Measurements from ENCODE around the gene FRAS1. TPM values are rescaled to one million over a fixed set of nuclear protein-coding genes. Genes with fewer than 3 reads are reported as not detected.
"Not testable (repeated sequence)": the region's sequence is repeated elsewhere in the genome, so short reads cannot be mapped to it uniquely, and the experiment has no call there.

The FRAS1 gene
- total RNA-seq, 2 donors from 2014 or later, result not detected

- no peaks in the 10 kb centered on the region for H3K4me1 Mint-ChIP-seq
- H3K36me3 Mint-ChIP-seq (ENCODE audit: low read depth), result no peaks in the 10 kb centered on the region
- H3K9me3 Mint-ChIP-seq, result no peaks in the 10 kb centered on the region
- H3K27me3 Mint-ChIP-seq, result peaks cover 10% of the 10 kb centered on the region
- no peak overlapping the region for H3K27ac Mint-ChIP-seq
- no peak overlapping the region for H3K4me3 Mint-ChIP-seq
- no peak for ATAC-seq (replicated peaks)
These were observed 63.2 kb downstream of the FRAS1 start for GRCh38 chr4:78120144-78120880.

- ATAC-seq (replicated peaks), result no peak
- Mint-ChIP-seq H3K4me1 (no peaks in the 10 kb centered on the region), H3K27ac (no peak overlapping the region), H3K4me3 (no peak overlapping the region), H3K36me3 (ENCODE audit: low read depth) (no peaks in the 10 kb centered on the region), H3K27me3 (peaks cover 10% of the 10 kb centered on the region), H3K9me3 (no peaks in the 10 kb centered on the region)
These were observed 64.3 kb downstream of the FRAS1 start for GRCh38 chr4:78121338-78121904.

GRCh38 chr4:78125834-78126331, 68.8 kb downstream of the FRAS1 start:
- H3K36me3 Mint-ChIP-seq (ENCODE audit: low read depth); H3K27ac Mint-ChIP-seq; ATAC-seq (replicated peaks); H3K9me3 Mint-ChIP-seq; H3K4me1 Mint-ChIP-seq; H3K4me3 Mint-ChIP-seq: not testable (repeated sequence)
- peaks cover 22% of the 10 kb centered on the region for H3K27me3 Mint-ChIP-seq

- H3K27ac Mint-ChIP-seq, result no peak overlapping the region
- H3K36me3 Mint-ChIP-seq (ENCODE audit: low read depth), result no peaks in the 10 kb centered on the region
- H3K4me1 Mint-ChIP-seq, result no peaks in the 10 kb centered on the region
- peaks cover 24% of the 10 kb centered on the region for H3K27me3 Mint-ChIP-seq
- H3K4me3 Mint-ChIP-seq, result no peak overlapping the region
- peaks cover 6% of the 10 kb centered on the region for H3K9me3 Mint-ChIP-seq
- ATAC-seq (replicated peaks), result no peak
These were observed 72.4 kb downstream of the FRAS1 start for GRCh38 chr4:78129383-78130108.

GRCh38 chr4:78131403-78131802, 74.3 kb downstream of the FRAS1 start:
- no peaks in the 10 kb centered on the region for H3K4me1 Mint-ChIP-seq
- ATAC-seq (replicated peaks), result no peak
- H3K4me3 Mint-ChIP-seq, result no peak overlapping the region
- peaks cover 6% of the 10 kb centered on the region for H3K9me3 Mint-ChIP-seq
- H3K27me3 Mint-ChIP-seq, result peaks cover 28% of the 10 kb centered on the region
- H3K36me3 Mint-ChIP-seq (ENCODE audit: low read depth), result no peaks in the 10 kb centered on the region
- no peak overlapping the region for H3K27ac Mint-ChIP-seq

- no peak for ATAC-seq (replicated peaks)
- Mint-ChIP-seq H3K27ac (no peak overlapping the region), H3K9me3 (no peaks in the 10 kb centered on the region), H3K4me1 (no peaks in the 10 kb centered on the region), H3K4me3 (no peak overlapping the region), H3K27me3 (peaks cover 16% of the 10 kb centered on the region), H3K36me3 (ENCODE audit: low read depth) (no peaks in the 10 kb centered on the region)
These were observed 79.3 kb downstream of the FRAS1 start for GRCh38 chr4:78136109-78137081.

- H3K27ac Mint-ChIP-seq, result no peak overlapping the region
- no peaks in the 10 kb centered on the region for H3K36me3 Mint-ChIP-seq (ENCODE audit: low read depth)
- H3K9me3 Mint-ChIP-seq, result peaks cover 3% of the 10 kb centered on the region
These were observed 80.4 kb downstream of the FRAS1 start for GRCh38 chr4:78137532-78137931.

GRCh38 chr4:78138252-78138651, 81.1 kb downstream of the FRAS1 start:
- H3K27me3 Mint-ChIP-seq, result peaks cover 8% of the 10 kb centered on the region
- ATAC-seq (replicated peaks), result no peak
- H3K27ac Mint-ChIP-seq, result no peak overlapping the region
- no peaks in the 10 kb centered on the region for H3K4me1 Mint-ChIP-seq
- H3K9me3 Mint-ChIP-seq, result peaks cover 4% of the 10 kb centered on the region
- H3K36me3 Mint-ChIP-seq (ENCODE audit: low read depth), result no peaks in the 10 kb centered on the region
- H3K4me3 Mint-ChIP-seq, result no peak overlapping the region

More at GRCh38 chr4:78137532-78137931, 80.4 kb downstream of the FRAS1 start:
- Mint-ChIP-seq H3K4me3 (no peak overlapping the region), H3K27me3 (peaks cover 13% of the 10 kb centered on the region), H3K4me1 (no peaks in the 10 kb centered on the region)
- ATAC-seq (replicated peaks), result no peak

GRCh38 chr4:78143634-78144033, 86.5 kb downstream of the FRAS1 start:
- H3K4me3 Mint-ChIP-seq, result no peak overlapping the region
- peaks cover 3% of the 10 kb centered on the region for H3K27me3 Mint-ChIP-seq
- peaks cover 4% of the 10 kb centered on the region for H3K9me3 Mint-ChIP-seq
- no peaks in the 10 kb centered on the region for H3K36me3 Mint-ChIP-seq (ENCODE audit: low read depth)
- H3K4me1 Mint-ChIP-seq, result no peaks in the 10 kb centered on the region
- no peak overlapping the region for H3K27ac Mint-ChIP-seq
- ATAC-seq (replicated peaks), result no peak

- peaks cover 4% of the 10 kb centered on the region for H3K9me3 Mint-ChIP-seq
- no peak overlapping the region for H3K4me3 Mint-ChIP-seq
- H3K27me3 Mint-ChIP-seq, result peaks cover 3% of the 10 kb centered on the region
- no peaks in the 10 kb centered on the region for H3K4me1 Mint-ChIP-seq
- no peak overlapping the region for H3K27ac Mint-ChIP-seq
- ATAC-seq (replicated peaks), result no peak
- no peaks in the 10 kb centered on the region for H3K36me3 Mint-ChIP-seq (ENCODE audit: low read depth)
These were observed 87.9 kb downstream of the FRAS1 start for GRCh38 chr4:78145008-78145407.

GRCh38 chr4:78145622-78146021, 88.5 kb downstream of the FRAS1 start:
- H3K4me3 Mint-ChIP-seq, result no peak overlapping the region
- H3K36me3 Mint-ChIP-seq (ENCODE audit: low read depth), result no peaks in the 10 kb centered on the region
- H3K9me3 Mint-ChIP-seq, result peaks cover 4% of the 10 kb centered on the region
- ATAC-seq (replicated peaks), result no peak
- no peak overlapping the region for H3K27ac Mint-ChIP-seq
- no peaks in the 10 kb centered on the region for H3K4me1 Mint-ChIP-seq
- peaks cover 3% of the 10 kb centered on the region for H3K27me3 Mint-ChIP-seq

GRCh38 chr4:78149751-78150542, 92.8 kb downstream of the FRAS1 start:
- Mint-ChIP-seq H3K36me3 (ENCODE audit: low read depth) (no peaks in the 10 kb centered on the region), H3K27ac (no peak overlapping the region), H3K27me3 (peaks cover 3% of the 10 kb centered on the region), H3K9me3 (no peaks in the 10 kb centered on the region), H3K4me1 (no peaks in the 10 kb centered on the region), H3K4me3 (no peak overlapping the region)
- no peak for ATAC-seq (replicated peaks)

GRCh38 chr4:78150543-78150864, 93.4 kb downstream of the FRAS1 start:
- no peak overlapping the region for H3K27ac Mint-ChIP-seq
- H3K9me3 Mint-ChIP-seq, result no peaks in the 10 kb centered on the region
- H3K36me3 Mint-ChIP-seq (ENCODE audit: low read depth), result no peaks in the 10 kb centered on the region
- no peaks in the 10 kb centered on the region for H3K4me1 Mint-ChIP-seq
- no peak for ATAC-seq (replicated peaks)
- peaks cover 3% of the 10 kb centered on the region for H3K27me3 Mint-ChIP-seq
- H3K4me3 Mint-ChIP-seq, result no peak overlapping the region

All from activated T-helper 17 cell treated with anti-CD3 and anti-CD28 coated beads, Interleukin-2, amount 50 U/mL, for 72 hours (primary cell).